Frontal cortex (tissue), 4 donors: Measurements from ENCODE around the gene ZNF609. TPM values are rescaled to one million over a fixed set of nuclear protein-coding genes. Genes with fewer than 3 reads are reported as not detected.

Source experiments
- DNase-seq, 2 donors: peaks; one replicate each; pipeline ENCODE4 v3.0.0; 2012; ENCODE audit warnings: low spot score in 2 of 2
- FAIRE-seq: peaks from 2 replicates; lab custom pipeline; 2012; peaks lifted over from hg19 to GRCh38; lab: Jason Lieb, UNC
- total RNA-seq: library from RNA; depleted of rRNA; stranded (reverse); fragments of >200 nt; gene quantifications from one replicate; pipeline ENCODE4 v1.2.3, GENCODE V29; 2014
- donor health status: control.
- donor health status: control.
- donor health status: control.

Gene ZNF609
- total RNA-seq, 1 donor from 2014 or later, result 26.9 TPM

DNA sequence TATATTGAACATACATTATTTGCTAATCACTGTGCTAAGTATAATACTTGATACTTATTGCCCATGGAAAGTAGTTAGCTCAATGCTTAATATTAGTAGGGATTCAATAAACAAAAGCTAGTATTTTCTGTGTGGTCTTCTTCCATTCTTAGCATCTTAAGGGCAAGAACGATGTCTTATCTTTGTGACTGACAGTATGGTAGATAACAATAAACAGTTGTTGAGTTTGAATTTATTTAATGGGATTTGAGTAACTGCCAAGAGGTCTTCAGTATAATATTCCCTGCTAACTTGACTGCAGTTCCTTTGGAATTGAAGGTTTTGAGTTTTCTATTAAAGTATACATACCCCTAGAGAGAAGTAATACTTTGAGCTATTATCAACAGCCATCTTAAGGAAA lies 70.1 kb downstream of the ZNF609 start:
- FAIRE-seq (no peak), DNase-seq (no peak)

DNA sequence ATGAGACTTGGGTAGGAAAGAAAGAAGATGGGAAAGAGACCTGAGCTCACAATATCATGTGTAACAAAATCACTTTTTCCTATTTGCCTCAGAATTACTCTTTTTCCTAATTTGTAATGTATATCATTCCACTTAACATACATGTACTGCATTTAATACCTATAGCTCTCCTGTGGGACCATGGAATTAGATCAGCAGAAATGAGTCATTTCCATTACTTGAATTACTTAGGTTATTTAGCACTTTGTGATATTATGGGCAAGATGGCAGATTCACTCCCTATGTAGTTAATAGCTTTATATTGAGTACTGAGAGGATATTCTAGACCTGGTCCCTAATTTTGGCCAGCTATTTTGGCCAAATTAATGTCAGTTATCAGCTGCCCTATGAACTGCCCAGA lies 70.5 kb downstream of the ZNF609 start:
- DNase-seq, result no peak
- no peak for FAIRE-seq

DNA sequence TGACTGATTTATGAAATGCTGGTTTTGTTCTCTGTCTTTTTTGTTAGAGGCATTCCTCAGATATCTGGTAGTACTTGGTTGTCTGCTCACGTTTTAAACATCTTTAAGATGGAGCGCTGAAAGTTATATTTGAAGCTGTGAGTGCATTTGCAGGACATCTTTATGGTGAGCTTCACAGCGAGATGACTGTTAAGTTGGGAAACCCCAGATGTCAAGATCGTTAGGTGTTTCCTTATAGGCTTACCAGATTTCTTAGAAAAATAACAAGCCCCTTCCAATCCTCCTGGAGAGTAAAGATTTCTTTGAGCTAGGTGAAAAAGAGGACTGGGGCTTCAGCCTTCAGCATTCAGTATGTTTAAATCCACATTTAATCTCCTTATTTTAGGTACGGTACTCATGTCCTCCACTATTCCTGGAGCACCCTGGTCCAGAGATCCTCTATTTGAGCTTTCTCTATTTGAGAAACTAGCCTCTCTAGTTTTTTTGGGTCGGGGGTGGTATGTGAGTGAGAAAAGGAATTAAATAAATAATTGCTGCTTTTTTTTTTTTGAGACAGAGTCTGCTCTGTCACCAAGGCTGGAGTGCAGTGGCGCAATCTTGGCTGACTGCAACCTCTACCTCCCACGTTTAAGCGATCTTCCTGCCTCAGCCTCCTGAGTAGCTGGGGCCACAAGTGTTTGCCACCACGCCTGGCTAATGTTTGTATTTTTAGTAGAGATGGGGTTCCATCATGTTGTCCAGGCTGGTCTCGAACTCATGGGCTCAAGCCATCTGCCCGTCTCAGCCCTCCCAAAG lies 72.3 kb downstream of the ZNF609 start:
- FAIRE-seq (no peak), DNase-seq (no peak)

DNA sequence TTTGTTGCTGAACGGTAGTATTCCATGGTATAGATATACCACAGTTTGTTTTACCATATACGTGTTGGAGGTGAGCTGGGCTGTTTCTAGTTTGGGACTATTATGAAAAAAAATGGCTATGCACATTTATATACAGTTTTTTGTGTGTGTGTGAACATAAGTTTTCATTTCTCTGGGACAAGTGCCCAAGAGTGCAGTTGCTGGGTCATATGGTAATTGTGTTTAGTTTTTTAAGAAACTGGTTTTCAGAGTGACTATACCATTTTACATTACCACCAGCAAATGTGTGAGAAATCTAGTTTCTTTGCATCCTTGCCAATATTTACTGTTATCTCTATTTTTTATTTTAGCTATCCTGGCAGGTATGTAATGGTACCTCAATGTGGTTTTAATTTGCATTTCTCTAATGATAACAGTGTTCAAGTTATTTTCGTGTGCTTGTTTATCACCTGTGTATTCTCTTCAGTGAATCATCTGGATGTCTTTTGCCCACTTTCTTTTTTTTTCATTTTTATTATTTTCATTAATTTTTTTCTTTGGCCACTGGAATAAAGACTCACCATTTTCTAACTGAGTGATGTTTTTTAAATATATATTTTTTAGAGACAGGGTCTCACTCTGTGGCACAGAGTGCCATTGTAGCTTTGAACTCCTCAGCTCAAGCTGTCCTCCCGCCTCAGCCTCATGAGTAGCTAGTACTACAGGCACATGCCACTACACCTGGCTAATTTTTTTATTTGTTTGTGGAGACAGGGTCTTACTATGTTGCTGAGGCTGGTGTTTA lies 75.3 kb downstream of the ZNF609 start:
- no peak for DNase-seq
- FAIRE-seq, result no peak

DNA sequence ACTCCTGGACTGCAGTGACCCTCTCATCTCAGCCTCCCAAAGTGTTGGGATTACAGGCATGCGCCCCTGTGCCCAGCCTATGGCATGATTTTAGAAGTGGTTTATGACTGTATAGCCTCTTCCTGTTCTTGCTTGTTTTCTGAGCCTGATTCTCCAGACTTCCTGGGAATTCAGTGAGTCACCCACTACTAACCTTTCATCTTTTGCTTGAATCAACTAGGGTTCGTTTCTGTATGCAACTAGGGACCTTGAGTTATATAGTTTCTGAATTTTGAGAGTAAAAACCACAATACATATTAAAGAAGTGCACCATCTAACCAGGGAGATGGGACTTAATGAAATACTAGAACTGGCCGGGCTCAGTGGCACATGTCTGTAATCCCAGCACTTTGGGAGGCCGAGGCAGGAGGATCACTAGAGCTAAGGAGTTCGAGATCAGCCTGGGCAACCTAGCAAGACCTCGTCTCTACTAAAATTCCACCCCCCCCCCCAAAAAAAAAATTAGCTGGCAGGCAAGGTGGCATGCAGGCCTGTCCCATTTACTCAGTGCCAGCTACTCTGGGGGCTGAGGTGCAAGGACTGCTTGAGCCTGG lies 76.0 kb downstream of the ZNF609 start:
- FAIRE-seq (no peak), DNase-seq (no peak)

DNA sequence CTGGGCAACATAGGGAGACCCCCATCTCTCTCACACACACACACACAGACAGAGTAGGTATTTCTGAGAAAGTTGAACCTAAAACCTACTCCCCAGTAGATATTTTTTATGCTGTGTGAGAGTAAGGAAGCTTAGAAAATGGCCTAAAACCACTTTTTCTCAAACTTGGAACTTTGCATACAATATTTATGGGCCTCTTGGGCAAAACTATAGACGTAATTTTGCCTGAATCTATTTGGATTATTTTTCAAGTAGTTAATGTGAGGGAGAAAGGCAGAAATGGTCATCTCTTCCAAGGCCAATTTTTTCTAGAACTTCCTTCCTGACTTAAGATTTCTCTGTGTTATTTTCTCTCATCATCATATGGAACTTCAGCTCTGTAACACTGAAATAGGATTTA lies 81.7 kb downstream of the ZNF609 start:
- no peak for FAIRE-seq
- no peak for DNase-seq

DNA sequence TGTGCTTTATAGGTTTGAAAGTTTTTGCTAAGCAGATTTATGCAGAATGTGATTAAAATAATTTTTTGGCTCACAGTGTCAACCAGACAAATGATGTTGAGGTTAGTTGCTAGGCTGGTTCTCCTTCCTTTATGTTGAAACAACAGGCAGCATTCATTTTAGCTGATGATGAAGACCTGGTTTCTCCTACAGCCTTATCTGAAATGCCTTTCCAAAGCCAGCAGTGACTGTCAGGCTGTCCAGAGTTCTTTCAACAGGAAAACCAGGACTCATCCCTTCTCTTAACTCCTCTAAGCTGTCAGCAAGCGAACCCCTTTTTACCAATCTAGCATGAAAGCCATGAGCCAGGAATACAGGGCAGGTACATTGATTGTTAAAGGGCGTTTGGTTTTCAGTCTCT lies 84.1 kb downstream of the ZNF609 start:
- no peak for FAIRE-seq
- DNase-seq, result no peak

DNA sequence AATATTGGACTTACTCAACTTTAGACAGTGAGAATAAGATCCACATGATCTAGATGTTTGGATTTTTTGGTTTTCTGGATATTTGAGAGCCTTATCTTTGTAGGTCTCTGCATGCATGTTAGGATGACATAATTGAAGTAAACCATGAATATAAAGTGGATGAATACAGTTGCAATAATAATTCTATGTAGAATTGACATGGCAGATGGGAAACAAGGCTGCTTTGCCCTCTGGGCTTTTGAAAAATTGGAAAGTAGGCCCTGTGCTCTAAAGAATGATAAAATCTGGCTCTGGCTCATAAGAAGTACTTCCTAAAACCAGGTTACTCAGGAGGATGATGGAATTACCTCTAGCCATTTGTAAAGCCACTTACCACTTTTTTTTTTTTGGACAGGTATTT lies 86.9 kb downstream of the ZNF609 start:
- no peak for FAIRE-seq
- no peak for DNase-seq

GRCh38 chr15:64548235-64548634 lies 87.9 kb downstream of the ZNF609 start:
- DNase-seq (no peak), FAIRE-seq (no peak)

DNA sequence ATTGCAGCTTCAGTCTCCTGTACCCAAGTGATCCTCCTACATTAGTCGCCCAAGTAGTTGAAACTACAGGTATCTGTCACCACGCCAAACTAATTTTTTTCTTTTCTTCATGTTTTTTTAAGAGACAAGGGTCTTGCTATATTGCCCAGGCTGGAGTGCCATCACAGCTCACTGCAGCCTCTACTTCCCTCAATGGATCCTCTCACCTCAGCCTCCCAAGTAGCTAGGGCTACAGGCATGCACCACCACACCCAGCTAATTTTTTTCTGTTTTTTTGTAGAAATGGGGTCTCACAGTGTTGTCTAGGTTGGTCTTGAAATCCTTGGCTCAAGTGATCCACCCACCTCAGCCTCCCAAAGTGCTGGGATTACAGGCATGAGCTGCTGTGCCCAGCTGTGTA lies 89.5 kb downstream of the ZNF609 start:
- DNase-seq, result no peak
- no peak for FAIRE-seq

DNA sequence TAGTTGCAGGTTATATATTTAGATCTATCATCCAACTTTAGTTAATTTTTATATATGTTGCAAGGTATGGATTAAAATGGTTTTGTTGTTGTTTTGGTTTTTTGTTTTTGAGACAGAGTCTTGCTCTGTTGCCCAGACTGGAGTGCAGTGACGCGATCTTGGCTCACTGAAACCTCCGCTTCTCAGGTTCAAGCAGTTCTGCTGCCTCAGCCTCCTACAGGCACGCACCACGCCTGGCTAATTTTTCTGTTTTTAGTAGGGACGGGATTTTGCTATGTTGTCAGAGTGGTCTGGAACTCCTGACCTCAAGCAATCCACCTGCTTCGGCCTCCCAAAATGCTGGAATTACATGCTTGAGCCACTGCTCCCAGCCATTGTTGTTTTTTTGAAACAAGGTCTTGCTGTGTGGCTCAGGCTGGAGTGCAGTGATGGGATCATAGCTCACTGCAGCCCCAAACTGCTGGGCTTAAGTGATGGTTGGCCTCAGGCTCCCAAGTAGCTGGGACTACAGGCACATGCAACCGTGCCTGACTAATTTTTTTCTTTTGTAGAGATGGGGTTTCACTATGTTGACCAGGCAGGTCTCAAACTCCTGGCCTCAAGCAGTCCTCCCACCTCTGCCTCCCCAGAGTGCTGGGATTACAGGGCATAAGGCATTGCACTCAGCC lies 92.0 kb downstream of the ZNF609 start:
- FAIRE-seq (no peak), DNase-seq (no peak)

GRCh38 chr15:64558460-64559179 lies 98.2 kb downstream of the ZNF609 start:
- DNase-seq, result no peak
- no peak for FAIRE-seq

GRCh38 chr15:64559243-64559642 lies 98.9 kb downstream of the ZNF609 start:
- no peak for DNase-seq
- FAIRE-seq, result no peak

- FAIRE-seq, result no peak
- no peak for DNase-seq
Observed at GRCh38 chr15:64560501-64560900, 100.1 kb downstream of the ZNF609 start.

- FAIRE-seq, result no peak
Observed at GRCh38 chr15:64560998-64561397, 100.6 kb downstream of the ZNF609 start.

DNA sequence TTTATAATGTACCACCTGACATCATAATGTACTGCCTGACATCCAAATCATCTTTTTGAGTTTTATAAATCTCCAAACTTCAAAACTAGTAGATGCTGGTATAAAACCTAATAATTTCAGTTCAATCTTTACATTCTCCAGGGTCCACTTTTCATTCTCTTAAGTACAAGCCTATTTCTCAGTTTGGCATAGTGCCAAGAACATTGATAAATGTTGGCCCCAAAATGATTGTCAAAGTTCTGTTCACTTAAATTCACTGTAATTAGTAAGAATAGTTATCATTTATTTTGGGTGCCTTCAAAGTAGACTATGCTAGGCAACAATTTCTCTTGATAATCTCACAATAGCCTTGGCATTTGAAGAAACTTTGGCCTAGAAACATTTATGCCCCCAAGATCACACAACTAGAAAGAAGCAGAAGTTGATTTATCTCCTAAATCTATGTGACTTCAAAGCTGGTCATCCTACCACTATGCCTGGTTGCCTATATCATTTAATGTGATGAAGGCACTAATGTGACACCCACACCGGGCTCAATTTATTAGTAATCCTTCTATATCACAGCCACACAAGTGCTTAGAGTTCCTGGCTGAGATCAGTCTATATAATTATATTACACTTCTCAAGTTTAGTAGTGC lies 101.7 kb downstream of the ZNF609 start:
- DNase-seq (no peak), FAIRE-seq (no peak)

More at GRCh38 chr15:64560998-64561397, 100.6 kb downstream of the ZNF609 start:
- no peak for DNase-seq

GRCh38 chr15:64566102-64566501 lies 105.7 kb downstream of the ZNF609 start:
- no peak for FAIRE-seq
- no peak for DNase-seq

DNA sequence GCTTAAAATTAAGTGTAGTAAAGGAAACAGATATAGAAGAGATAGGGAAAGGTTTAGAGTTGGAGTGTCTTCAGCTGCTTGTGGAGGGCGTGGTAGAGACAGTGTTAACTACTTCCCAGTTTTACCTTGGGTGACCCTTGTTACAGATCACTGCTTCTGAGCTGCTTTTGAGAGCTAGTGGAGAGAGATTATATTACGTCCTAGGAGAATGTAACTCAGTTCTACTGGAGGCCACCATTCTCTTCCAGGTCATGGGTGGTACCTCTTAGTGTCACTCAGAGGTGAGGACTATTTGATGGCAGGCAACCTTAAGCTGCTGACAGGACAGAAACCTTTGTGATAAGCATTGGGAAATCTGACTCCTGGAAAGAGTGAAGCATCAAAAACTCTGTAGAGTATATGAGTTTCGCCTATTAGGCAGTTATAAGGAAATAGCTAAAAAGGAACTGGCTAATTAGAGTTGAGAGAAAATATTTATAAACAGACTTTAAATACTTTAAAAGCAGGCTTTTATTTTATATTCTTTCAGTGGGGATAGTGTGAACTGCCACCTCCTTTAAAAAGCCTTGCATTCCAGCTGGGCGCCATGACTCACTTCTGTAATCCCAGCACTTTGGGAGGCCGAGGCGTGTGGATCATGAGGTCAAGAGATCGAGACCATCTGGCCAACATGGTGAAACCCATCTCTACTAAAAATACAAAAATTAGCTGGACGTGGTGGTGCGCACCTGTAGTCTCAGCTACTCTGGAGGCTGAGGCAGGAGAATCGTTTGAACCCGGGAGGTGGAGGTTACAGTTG lies 106.5 kb downstream of the ZNF609 start:
- DNase-seq, result no peak
- no peak for FAIRE-seq

GRCh38 chr15:64568765-64569164 lies 108.4 kb downstream of the ZNF609 start:
- FAIRE-seq, result no peak
- DNase-seq, result no peak
